Inflammatory macrophage treated with lipopolysaccharide for 4 hours (primary cell): ENCODE results near the gene UROC1.

Experiments
- DNase-seq: peaks from one replicate; pipeline ENCODE4 v3.0.0-alpha.2; 2020

The UROC1 gene

GRCh38 chr3:126494204-126494969, 23.2 kb downstream of the UROC1 start:
- DNase-seq = no peak

GRCh38 chr3:126493739-126494138, 23.8 kb downstream of the UROC1 start:
- DNase-seq = no peak

- DNase-seq = no peak
Observed at GRCh38 chr3:126493051-126493450, 24.5 kb downstream of the UROC1 start.

- DNase-seq = peak; percentile 11
Observed at GRCh38 chr3:126491221-126492013, 26.2 kb downstream of the UROC1 start.

GRCh38 chr3:126490619-126491018, 27.0 kb downstream of the UROC1 start:
- DNase-seq = no peak

GRCh38 chr3:126488886-126489569, 28.5 kb downstream of the UROC1 start:
- DNase-seq = no peak

GRCh38 chr3:126488185-126488584, 29.4 kb downstream of the UROC1 start:
- no peak for DNase-seq

- DNase-seq = no peak
Observed at GRCh38 chr3:126487151-126487771, 30.3 kb downstream of the UROC1 start.

GRCh38 chr3:126486360-126486847, 31.2 kb downstream of the UROC1 start:
- DNase-seq = no peak

GRCh38 chr3:126485956-126486355, 31.6 kb downstream of the UROC1 start:
- no peak for DNase-seq

GRCh38 chr3:126485176-126485897, 32.2 kb downstream of the UROC1 start:
- no peak for DNase-seq

GRCh38 chr3:126484662-126485061, 32.9 kb downstream of the UROC1 start:
- DNase-seq = no peak

- DNase-seq = no peak
Observed at GRCh38 chr3:126484148-126484547, 33.4 kb downstream of the UROC1 start.

- no peak for DNase-seq
Observed at GRCh38 chr3:126483321-126483761, 34.2 kb downstream of the UROC1 start.

- no peak for DNase-seq
Observed at GRCh38 chr3:126482503-126483255, 34.9 kb downstream of the UROC1 start.

- no peak for DNase-seq
Observed at GRCh38 chr3:126481808-126482502, 35.6 kb downstream of the UROC1 start.

GRCh38 chr3:126480861-126481260, 36.7 kb downstream of the UROC1 start:
- DNase-seq = no peak

- no peak for DNase-seq
Observed at GRCh38 chr3:126480206-126480605, 37.4 kb downstream of the UROC1 start.

- no peak for DNase-seq
Observed at GRCh38 chr3:126479642-126480041, 37.9 kb downstream of the UROC1 start.

- no peak for DNase-seq
Observed at GRCh38 chr3:126478581-126479310, 38.8 kb downstream of the UROC1 start.
